Activated T-cell treated with anti-CD3 and anti-CD28 coated beads for 48 hours (primary cell): ENCODE results near the gene PRKCQ.
A peak's percentile ranks its signal among the peaks of the same experiment; 100 is the strongest.
"Not testable (repeated sequence)": the region's sequence is repeated elsewhere in the genome, so short reads cannot be mapped to it uniquely, and the experiment has no call there.

ENCODE experiments used
- DNase-seq: peaks from one replicate; pipeline ENCODE4 v3.0.0-alpha.2; 2020; ENCODE audit warnings: low read depth

The PRKCQ gene

DNA sequence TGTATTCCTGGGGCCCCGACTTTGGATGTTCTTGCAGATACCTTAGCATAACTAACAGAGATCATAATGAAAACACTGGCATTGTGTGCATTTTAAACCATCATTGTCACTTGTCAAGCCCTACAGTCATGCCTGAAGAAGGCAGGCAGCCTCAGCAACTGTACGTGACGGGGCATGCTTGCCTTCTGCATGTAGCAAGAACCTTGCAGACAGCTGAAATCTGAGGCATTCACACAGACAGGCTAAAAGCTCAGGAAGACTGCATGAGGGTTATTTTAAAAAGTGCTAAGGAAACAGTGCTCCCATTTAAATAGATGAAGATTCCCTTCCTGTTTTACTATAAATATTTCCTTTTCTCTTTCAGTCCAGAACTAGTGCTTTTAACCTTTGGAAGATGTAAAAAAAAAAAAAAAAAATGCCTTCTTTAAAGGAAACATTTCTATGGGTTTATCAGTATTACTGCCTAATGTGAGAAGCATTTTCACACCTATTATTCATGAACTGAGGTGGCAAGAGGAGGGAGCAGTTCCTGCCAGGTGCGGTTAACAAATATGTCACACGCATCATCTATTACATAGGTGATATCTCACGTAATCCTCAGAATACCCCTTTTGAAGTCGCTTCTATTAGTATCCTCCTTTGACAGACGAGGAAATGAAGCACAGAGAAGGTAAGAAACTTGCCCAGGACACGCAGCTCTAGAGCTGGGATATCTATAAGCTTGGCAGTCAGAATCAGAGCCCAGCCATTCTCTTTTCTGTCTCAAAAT is 88.1 kb downstream of the PRKCQ start:
- DNase-seq: no peak

DNA sequence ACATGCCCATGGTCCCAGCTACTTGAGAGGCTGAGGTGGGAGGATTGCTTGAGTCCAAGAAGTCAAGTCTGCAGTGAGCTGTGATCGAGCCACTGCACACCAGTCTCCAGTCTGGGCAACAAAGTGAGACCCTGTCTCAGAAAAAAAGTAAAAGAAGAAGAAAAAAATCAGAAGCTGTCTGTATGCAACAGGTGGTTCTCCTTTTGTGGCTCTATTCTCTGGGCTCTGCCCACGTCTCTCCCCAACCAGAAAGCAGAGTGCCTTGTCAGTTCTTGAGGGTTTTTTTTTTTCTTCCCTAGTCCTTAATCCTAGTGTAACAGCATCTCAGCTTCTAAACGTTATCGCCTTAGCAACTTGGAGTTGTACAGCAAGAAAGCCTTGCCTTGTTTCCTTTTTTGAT is 89.5 kb downstream of the PRKCQ start:
- DNase-seq: no peak

DNA sequence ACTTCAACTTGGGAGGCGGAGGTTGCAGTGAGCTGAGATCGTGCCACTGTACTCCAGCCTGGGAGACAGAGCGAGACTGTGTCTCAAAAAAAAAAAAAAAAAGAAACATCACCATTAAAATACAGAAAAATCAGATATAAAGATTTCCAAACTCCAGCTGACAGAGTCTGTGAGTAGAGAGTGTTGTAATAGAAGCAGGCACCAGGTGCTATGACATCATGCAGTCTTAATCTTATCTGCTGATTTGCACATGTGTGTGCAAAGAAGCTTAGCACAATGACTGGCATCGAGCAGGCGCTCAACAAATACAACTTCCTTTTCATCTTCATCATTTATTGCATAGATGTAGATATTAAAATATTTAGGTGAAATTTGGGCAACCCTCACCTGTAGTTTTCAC is 92.2 kb downstream of the PRKCQ start:
- DNase-seq: no peak

DNA sequence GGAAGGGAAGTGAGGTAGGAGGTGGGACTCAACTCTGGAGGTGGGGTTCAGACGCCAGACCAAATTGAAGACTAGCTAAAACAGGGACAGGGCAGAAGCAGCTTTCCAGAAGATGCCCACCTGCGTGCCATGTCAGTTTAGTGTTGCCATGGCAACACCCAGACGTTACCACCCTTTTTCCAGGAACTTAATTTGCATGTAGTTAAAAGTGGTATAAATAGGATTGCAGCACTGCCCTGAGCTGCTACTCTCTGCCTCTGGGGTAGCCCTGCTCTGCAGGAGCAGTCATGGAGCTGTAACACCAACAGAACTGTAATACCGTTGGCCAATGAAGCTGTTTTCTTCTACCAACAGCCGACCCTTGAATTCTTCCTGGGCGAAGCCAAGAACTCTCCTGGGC is 93.8 kb downstream of the PRKCQ start:
- no peak for DNase-seq

DNA sequence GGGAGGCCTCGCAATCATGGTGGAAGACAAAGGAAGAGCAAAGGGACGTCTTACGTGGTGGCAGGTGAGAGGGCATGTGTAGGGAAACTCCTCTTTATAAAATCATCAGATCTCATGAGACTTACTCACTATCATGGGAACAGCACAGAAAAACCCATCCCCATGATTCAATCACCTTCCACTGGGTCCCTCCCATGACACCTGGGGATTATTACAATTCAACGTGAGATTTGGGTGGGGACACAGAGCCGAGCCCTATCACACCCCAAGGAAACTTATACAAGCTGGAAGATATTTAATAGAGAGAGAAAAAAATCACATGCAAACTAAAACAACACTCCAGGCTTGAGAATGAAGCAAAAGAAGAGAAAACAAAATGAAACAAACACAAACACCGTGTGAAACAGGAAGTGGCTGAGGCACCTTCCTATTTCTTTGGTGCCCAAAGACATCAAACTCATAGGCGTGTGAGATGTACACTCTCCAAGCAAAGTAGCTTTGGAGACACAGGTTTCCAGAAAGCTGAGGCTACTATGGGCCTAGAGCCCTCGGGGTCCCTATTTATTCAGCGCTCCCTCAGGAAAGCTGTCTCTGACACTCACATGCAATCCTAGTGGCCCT is 97.2 kb downstream of the PRKCQ start:
- DNase-seq: no peak

DNA sequence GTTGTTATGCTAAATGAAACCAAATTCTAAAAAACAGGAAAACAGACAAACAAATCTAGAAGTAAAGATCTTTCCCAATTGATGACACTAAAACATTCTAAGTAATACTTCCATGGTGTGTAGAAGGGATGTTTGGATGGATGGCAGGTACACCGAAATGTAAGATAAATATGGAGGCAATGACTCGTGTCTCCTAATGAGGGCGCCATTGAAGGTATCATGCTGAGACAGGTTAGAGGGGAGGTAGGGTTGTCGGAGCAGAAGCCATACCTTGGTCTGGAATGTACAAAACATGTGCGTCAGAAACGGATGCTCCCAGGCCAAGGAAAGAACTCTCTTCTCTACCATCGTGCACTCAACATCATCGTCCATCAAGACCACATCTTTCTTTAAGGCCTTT is 101.4 kb downstream of the PRKCQ start:
- no peak for DNase-seq

DNA sequence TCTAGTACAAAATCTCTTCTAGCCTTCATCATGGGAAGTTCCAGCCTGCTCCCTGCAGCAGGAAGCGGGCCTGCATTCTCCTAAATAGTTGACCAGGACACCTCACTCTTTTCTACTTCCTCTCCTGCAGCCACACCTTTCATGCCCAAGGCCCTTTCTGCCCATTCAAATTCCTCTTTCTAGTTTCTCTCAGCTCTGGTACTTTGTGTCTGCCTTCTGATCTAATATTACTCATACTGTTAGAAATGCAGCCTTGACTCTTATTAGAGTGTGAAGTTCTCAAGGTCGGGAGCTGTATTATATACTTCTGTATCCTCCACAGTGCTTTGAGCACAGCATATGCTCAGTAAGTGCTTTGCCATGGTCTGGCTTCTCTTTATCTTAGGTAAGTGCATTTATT is 103.1 kb downstream of the PRKCQ start:
- DNase-seq: no peak

DNA sequence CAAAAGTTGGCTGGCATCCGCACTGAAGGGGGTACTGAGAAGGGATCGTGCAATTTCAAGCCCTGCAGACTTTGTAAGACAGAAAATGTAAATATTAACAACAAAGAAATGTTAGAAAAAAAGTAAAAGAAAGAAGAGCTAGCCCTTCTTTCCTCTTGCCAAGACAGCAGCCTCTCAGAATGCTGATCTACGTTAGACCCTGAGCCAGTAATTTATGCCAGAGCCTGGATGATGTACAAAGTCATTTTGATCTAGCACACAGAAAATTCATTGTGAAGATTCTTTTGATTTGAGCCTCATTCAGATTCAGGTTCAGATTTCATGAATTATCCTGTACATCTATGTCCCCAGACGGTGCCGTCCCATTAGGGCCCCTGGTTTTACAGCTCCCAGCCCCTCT is 105.2 kb downstream of the PRKCQ start:
- no peak for DNase-seq

DNA sequence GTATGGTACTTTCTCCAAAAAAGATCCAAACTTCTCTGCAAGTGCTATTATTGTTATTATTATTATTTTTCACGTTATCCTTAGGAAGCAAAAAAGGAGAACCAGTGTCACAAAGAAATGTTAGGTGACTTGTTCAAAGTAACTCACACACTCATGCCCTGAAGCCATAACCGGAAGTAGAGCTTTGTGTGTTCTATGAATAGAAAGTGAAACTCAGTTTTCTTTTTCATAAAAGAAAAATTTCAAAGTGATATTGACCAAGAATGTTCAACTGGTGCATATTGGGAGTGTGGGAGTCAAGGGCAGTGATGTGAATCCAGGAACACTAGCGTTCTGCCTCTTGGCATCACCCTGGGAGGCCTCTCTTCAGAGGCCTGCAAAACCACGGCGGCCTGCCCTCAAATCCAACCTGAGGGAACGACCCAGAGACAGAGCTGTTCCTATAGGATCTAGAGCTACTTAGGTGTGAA is 106.1 kb downstream of the PRKCQ start:
- DNase-seq: peak; percentile 30

DNA sequence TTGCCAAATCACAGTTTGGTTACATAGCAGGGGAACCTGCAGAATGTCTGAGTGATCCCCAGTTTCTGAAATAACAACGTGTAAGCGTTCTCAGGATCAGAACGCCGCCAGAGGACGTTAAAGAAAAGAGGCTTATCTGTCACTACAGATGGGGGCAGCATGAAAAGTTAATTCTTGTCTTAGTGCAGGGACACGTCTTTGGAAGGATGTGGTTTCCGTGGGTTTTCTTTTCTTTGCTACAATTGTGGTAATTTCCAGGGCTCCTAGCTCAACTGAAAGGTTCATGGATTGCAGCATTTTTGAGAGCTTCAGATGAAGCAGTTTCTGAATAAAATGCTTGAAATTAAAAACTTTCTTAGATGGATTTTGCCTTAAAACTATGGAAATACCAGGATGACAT is 106.6 kb downstream of the PRKCQ start:
- DNase-seq: no peak

DNA sequence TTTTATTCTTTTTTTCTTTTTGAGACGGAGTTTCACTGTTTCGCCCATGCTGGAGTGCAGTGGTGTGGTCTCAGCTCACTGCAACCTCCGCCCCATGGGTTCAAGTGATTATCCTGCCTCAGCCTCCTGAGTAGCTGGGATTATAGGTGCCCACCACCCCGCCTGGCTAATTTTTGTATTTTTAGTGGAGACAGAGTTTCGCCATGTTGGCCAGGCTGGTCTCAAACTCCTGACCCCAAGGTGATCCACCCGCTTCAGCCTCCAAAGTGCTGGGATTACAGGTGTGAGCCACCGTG is 107.4 kb downstream of the PRKCQ start:
- not testable (repeated sequence) for DNase-seq

DNA sequence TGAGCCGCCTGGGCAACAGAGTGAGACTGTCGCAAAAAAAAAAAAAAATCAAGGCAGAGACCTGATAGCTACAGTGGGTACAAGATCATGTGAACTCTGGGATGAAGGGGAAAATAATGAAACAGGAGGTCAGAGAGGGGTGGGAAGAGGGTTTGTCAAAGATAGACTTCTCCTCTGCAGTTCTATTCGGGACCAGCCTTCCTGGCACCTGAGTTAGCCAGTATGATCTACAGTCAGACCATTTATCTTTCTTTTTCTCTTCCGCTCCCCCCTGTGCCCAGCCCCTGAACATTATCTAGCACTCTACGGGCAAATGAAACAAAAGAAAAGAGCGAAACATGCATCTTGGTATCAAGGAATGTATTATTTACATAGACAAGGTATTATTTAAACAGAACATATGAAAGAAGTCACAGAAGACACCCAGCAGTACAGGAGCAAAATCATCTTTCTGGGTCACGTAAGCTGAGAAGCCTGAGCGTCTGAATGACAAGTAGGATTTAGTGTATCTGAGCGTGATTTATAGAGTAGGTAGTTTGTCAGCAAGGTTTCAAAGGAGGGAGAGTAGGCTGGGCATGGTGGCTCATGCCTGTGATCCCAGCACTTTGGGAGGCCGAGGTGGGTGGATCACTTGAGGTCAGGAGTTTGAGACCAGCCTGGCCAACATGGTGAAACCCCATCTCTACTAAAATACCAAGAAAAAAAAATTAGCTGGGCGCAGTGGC is 109.0 kb downstream of the PRKCQ start:
- no peak for DNase-seq

DNA sequence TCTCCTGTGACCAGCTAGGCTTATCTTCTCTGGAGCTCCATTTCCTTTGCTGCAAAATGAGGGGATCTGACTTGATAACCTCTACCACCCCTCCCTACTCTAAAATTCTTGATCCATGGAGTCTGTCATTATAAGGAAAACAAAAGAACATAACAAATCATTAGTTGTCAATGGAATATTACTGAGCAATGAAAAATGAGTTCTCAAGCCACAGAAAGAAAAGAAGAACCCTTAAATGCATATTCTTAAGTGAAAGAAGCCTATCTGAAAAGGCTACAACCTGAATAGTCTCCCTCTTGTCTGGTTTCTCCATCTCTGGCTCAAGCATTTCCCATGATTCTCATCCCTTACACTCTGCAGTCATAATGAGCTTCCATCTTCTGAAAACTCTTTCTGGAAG is 110.4 kb downstream of the PRKCQ start:
- DNase-seq: no peak

DNA sequence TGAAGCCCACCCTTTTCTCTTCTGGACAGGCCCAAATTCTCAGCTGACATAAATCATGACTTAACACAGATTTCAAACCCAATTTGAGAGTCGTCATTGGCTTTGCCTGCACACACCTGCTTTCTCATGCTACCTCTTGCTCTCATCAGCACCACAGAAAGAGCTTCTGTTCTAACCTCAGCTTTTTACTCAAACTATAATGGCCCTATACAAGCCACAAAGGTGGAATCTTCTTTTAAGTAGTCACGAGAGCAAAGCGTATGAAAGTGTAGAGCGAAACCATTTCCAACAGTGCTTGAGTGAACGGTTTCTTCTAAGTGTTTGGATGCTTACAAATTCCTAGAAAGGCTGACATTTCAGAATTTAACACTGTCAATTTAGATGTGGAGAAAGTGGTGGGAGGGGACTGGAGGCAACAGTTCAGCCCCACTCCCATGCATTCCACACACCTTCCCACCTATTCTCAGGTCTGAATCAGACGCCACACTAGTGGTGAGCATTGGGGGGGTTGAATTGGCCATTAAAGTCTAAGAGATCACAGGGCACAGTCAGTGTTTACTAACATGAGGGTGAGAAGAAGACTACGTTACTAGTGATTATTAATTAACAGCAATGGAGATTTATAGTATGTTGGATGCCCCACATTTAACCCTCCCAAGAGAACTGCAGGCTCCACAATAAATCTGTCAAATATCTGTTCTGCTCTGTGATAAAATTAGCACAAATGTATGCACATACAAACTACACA is 114.0 kb downstream of the PRKCQ start:
- no peak for DNase-seq

DNA sequence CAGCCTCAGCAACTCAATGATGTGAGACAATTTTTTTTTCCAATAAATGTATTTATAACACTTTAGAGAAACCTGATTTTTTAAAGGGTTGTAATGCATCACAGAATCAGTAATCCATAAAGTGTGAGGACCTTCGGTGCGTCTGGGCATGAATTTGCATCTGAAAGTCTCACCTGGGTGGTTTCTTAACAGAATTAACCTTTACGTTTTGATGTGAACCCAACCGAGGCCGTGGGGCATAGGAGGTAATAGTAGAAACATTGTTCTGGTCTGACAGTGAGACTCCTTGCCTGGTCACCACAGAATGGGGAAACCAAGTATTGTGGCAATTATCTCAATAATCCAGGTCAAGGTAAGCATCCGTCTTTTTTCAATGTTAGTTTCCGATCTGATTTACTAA is 114.6 kb downstream of the PRKCQ start:
- DNase-seq: no peak

DNA sequence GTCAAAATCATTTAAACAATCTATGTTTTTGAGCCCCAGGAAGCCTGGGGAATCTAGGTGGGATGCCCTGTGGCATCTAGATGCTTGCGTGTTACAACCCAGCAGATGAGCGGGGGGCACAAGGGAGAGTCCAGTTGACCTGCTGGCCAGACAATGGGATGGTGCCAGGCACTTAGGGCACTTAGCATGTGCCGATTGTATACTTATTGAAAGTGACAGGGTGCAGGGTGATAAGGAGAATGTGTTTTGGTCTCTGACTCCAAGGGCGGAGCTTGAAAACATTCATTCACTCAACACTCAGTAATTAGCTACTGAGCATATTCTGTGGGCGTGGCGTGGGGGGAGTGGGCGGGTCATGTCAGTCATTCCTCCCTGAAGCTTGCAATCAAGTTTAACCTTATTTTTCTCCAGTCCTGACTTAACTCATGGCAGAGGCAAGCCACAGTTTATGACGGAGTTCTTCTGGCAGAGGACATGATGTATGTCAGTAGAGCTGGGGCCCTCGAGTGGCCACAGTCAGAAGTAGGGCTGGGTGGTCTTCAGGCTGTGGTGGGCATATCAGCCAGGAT is 115.1 kb downstream of the PRKCQ start:
- DNase-seq: no peak

DNA sequence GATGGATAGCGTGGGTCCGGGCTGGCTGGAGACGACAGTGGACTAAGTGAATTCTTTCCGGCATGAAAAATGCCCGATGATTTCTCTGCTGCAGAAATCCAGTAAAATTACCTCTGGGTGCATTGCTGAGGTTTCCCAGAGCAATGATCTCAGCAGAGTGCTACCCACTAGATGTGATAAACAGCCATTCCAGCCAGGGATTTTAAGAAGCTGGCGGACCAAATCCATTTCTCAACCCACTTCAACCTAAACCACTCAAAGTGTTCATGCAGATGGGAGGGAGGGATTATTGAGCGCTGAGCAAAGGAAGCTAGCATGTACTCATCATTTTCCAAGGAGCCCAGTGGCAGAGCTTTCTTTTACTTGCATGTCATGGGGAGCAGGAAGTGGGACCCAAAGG is 116.7 kb downstream of the PRKCQ start:
- no peak for DNase-seq

DNA sequence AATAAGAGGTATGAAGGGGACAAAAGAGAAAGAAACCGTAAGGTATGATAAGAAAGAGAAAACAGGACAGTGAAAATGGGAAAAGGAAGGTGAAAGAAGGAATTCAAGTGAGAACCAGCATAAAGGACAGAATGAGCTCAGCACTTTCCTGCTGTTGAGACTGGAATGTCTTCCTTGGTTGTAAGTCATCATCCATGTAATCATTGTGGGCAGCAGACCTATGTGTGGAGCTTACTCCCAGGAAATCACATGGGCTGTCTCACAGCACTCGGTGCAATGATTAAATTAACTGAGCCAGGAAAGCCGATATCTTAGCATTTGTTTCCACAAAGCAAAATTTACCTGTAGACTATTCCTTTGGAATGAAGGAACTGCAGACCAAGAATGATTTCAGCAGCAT is 118.1 kb downstream of the PRKCQ start:
- no peak for DNase-seq

DNA sequence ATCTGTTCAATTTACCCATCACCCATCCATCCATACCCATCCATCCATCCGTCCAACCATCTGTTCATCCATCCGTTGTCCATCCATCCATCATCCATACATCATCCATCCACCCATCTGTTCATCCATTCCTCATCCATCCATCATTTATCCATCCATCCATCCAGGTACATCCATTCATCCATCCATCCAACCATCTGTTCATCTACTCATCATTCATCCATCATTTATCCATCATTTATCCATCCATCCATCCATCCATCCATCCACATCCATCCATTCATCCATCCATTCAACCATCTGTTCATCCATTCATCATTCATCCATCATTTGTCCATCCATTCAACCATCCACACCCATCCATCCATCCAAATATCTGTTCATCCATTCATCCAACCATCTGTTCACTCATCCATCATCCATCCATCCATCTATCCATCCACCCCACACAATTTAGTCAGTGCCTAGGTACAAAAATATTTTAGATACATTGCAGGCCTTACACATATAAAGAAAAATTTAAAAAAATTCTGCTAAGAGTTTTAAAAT is 119.1 kb downstream of the PRKCQ start:
- no peak for DNase-seq

DNA sequence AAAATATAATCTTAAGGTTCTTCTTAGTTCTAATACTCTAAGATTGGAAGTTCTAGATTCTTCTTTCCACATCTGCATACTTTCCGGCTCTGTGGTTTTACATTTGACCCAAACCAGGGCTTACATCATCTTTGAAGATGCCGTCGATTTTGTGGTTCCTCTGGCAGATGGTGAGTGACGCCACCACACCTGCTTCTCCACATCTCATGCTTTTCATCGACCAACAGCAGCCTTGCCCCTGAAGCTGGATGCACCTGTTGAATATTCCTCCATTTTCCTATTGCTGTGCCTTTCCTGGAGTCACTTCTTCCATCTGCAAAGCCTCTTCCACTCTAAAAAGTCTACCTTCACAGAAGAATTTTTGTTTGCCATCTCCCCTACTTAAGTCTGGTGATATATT is 121.3 kb downstream of the PRKCQ start:
- DNase-seq: no peak

DNA sequence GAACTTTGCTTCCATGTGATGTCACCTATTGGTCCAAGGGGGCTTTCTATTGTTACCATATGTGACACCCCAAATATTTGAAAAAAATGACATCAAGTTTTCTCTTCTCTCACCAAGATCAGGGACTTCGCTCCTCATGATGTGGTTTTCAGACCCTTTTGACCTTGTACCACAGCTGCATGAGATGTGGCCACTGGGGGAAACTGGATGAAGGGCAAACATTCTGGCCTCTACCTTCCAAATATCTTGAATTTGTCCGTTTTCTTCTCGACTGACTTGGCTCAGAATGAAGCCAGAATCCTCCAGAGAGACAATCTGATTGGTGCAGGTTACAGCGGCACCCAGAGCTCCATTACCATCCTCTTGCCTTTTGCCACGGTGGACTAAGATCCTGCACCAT is 122.7 kb downstream of the PRKCQ start:
- DNase-seq: no peak

DNA sequence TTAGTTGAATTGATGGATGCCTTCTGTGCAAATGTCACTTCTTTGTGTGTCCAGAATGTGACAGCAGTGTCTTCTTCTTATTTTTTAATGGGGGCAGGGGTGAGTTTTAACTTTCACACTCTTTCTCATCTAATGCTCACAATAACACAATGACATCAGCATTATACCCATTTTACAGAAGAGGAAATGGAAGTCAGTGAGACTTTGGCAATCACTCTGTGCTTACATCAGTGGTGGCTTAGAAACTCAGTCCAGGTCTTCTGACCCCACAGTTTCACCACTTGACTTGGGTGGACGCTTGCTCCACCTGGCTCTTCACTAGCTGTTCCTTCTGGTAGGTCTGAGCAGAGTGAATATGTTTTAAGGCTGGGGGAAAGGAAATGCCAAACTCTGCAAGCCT is 124.0 kb downstream of the PRKCQ start:
- no peak for DNase-seq
